Measurements from ENCODE around the gene CLASRP.
A peak's percentile ranks its signal among the peaks of the same experiment; 100 is the strongest.
"Not testable (repeated sequence)": the region's sequence is repeated elsewhere in the genome, so short reads cannot be mapped to it uniquely, and the experiment has no call there.

CLASRP gene, protein sequence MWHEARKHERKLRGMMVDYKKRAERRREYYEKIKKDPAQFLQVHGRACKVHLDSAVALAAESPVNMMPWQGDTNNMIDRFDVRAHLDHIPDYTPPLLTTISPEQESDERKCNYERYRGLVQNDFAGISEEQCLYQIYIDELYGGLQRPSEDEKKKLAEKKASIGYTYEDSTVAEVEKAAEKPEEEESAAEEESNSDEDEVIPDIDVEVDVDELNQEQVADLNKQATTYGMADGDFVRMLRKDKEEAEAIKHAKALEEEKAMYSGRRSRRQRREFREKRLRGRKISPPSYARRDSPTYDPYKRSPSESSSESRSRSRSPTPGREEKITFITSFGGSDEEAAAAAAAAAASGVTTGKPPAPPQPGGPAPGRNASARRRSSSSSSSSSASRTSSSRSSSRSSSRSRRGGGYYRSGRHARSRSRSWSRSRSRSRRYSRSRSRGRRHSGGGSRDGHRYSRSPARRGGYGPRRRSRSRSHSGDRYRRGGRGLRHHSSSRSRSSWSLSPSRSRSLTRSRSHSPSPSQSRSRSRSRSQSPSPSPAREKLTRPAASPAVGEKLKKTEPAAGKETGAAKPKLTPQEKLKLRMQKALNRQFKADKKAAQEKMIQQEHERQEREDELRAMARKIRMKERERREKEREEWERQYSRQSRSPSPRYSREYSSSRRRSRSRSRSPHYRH

GRCh38 chr19:45038931-45039893 lies at the start of gene CLASRP:
TSS of gene CLASRP (plus strand) at chr19:45039045. CDS start at chr19:45040213, 1,168 bp downstream.
- DNase-seq: peak; percentile 35 to 92 (median 80)

- DNase-seq: no peak
These were observed 48.4 kb upstream of the CLASRP start for GRCh38 chr19:44990459-44990858.

GRCh38 chr19:44990966-44991365 lies 47.9 kb upstream of the CLASRP start:
- DNase-seq: no peak

- DNase-seq: no peak
These were observed 46.3 kb upstream of the CLASRP start for GRCh38 chr19:44992336-44993163.

DNA sequence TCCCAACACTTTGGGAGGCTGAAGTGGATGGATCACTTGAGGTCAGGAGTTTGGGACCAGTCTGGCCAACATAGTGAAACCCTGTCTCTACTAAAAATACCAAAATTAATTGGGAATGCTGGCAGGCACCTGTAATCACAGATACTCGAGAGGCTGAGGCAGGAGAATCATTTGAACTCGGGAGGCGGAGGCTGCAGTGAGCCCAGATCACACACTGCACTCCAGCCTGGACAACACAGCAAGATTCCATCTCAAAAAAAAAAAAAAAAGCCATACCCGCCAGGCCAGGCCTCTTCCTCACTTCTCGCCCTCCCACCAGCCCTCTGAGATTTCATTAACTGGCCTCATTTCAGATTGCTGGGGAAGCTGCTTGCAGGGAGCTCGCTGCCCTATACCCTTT lies 45.3 kb upstream of the CLASRP start:
- no peak for DNase-seq

DNA sequence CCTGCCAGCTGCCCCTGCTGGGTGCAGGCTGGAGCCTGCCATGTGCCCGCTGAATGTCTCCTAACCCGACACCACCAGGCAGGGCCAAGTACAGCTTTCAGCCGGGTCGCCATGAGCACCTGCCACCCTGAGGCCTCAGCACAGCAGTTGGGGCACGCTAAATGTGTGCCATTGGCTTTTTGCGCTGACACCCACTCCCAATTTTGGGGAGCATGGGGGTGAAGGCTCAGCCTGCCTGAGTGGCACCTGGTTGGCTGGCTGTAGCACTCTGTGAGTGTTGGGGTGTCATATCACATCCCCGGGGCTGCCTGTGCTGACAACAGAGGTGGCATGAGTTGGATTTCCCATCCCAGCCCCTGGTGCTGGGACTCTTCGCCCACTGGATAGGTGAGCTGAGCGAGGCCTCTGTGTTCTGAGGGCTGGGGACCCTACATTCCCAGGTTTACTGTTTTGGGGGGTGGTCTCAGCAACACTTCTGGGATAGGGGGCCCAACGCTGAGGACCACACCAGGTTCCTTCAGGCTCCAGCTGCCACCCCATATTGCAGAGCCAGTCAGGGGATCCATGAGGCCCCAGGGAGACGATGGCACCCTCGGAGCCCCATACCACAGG lies 44.8 kb upstream of the CLASRP start:
- no peak for DNase-seq

DNA sequence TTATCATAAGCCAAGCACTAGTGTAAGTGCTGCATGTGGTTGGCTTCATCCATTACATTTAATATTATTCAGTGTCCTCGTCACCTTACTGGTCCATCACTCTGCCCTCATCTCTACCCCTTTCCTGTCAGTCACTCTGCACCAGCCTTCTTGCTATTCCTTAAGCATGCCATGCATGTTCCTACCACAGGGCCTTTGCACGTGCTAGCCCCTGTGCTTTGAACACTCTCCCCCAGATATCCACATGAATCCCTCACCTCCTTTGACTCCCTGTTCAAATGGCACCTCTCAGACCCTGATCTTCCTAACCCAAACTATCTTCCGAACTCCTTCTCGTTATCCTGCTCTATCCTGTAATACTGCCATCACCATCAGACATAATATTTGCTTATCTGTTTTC lies 40.8 kb upstream of the CLASRP start:
- DNase-seq: no peak

GRCh38 chr19:44999131-44999925 lies 39.5 kb upstream of the CLASRP start:
- not testable (repeated sequence) for DNase-seq

- DNase-seq: not testable (repeated sequence)
These were observed 38.2 kb upstream of the CLASRP start for GRCh38 chr19:45000665-45001064.

DNA sequence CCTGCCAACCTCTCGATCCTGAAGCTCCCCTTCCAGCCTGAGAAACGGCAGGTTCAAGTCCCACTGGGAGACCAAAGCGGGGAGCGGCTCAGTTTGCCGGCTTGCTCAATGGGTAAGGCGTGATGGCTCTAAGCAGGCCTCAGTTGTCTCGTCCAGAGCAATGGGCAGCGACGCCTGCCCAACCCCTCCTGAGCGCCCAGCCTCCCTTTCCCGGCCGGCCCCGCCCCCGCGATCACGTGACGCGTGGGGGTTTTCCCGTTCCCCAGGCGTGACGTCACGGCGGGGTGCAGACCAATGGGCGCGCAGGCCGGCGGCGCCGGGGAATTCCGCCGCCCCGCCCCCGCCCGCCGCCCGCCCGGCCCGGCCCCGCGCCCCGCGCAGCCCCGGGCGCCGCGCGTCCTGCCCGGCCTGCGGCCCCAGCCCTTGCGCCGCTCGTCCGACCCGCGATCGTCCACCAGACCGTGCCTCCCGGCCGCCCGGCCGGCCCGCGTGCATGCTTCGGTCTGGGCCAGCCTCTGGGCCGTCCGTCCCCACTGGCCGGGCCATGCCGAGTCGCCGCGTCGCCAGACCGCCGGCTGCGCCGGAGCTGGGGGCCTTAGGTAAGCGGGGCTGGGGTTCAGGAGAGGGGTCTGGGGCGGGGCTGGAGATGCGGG lies 37.6 kb upstream of the CLASRP start, which contains the start of gene RELB:
RELB (plus strand) TSS at position 378 of the 653 bp plus-strand sequence; CDS start at position 494, 116 bp downstream.
- DNase-seq: peak; percentile 22 to 95 (median 81)

- no peak for DNase-seq
These were observed 35.4 kb upstream of the CLASRP start for GRCh38 chr19:45003485-45003884.

DNA sequence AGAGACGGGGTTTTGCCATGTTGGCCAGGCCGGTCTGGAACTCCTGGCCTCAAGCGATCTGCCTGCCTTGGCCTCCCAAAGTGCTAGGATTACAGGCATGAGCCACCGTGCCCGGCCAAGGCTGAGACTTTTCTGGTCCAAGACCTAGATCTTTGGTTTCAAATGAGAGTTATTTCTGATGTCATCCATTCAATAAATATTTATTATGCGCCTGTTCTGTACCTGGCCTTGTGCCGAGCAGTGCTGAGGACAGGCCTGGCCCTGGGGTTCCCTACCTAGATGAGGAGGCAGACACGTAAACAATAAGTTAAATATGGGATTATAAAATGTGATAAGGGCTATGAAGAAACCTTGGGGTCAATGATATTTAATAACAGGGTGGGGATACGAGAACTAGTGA lies 33.1 kb upstream of the CLASRP start:
- DNase-seq: no peak

- no peak for DNase-seq
These were observed 30.3 kb upstream of the CLASRP start for GRCh38 chr19:45008552-45008951.

DNA sequence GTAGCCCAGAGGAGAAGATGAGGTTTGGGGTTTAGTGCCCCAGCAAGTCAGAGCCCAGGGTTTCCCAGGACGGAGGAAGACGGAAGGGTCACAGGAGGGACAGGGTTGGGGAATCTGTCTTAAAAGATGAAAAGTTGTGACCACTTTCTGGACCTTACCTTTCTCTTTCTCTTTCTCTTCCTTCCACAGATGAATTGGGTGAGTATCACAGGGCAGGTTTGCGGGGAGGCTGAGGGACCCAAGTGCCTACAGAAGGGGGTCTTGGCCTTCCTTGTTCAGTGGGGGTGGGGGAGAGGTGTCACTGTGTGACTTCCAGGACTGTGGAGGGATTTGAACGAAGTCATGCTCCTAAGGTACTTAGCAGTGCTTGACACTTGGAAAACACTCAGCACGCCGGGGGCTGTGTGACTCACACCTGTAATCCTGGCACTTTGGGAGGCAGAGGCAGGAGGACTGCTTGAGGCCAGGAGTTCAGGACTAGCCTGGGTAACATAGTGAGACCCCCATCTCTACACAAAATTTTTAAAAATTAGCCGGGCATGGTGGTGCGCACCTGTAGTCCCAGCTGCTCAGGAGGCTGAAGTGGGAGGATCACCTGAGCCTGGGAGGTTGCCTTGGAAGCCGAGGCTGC lies 29.1 kb upstream of the CLASRP start:
- no peak for DNase-seq

DNA sequence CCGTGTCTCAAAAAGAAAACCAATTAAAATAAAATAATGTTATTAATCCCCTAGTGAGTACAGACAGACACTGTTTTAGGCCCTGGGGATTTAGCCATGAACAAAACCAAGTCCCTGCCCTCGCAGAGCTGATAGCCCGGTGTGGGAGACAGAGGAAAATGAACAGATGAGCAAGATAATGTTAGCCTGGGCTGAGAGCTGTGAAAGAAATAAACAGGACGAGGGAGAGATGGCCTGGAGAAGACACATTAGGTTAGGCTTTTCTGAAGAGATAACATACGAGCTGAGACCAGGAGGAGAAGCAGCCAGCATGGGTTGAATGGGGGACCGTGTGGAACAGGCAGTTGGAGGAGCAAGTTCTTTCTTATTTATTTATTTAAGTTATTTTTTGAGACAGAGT lies 28.5 kb upstream of the CLASRP start:
- no peak for DNase-seq

DNA sequence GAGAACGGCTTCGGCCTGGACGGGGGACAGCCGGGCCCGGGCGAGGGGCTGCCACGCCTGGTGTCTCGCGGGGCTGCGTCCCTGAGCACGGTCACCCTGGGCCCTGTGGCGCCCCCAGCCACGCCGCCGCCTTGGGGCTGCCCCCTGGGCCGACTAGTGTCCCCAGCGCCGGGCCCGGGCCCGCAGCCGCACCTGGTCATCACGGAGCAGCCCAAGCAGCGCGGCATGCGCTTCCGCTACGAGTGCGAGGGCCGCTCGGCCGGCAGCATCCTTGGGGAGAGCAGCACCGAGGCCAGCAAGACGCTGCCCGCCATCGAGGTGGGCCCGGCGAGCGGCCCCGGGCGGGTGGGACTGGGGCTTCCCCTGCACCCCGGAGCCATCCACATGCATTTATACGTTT lies 26.9 kb upstream of the CLASRP start:
- DNase-seq: no peak

- peak in 45 of 51 donors; percentile 7 to 81 (median 51) for DNase-seq
These were observed 22.2 kb upstream of the CLASRP start for GRCh38 chr19:45016388-45017314.
